KOPT-K1 (cell line): ENCODE results near the gene EZH1.

Experiments
- H3K27ac ChIP-seq: fragments of 200-600 bp; sonication (generic); 2 replicates; pipeline ENCODE4 v1.5.1; 2016; ENCODE audit warnings: antibody characterized with exemption, mild to moderate bottlenecking, low read depth, low read length; ENCODE audit not compliant: poor library complexity, severe bottlenecking
- H3K36me3 ChIP-seq: fragments of 200-600 bp; sonication (generic); 2 replicates; pipeline ENCODE4 v1.5.1; 2017; ENCODE audit warnings: antibody characterized with exemption, mild to moderate bottlenecking, low read length, moderate library complexity; ENCODE audit not compliant: insufficient read depth
- H3K9me3 ChIP-seq: fragments of 200-600 bp; sonication (generic); 2 replicates; pipeline ENCODE4 v1.5.1; 2017; ENCODE audit warnings: antibody characterized with exemption, low read length, mild to moderate bottlenecking; ENCODE audit not compliant: insufficient read depth, poor library complexity, severe bottlenecking

EZH1 gene

GRCh38 chr17:42704837-42705494, 39.9 kb downstream of the EZH1 start:
- no peaks in the 10 kb centered on the region for H3K9me3 ChIP-seq
- H3K27ac ChIP-seq, result no peak overlapping the region
- peaks cover 91% of the 10 kb centered on the region for H3K36me3 ChIP-seq

GRCh38 chr17:42704490-42704836, 40.4 kb downstream of the EZH1 start:
- no peak overlapping the region for H3K27ac ChIP-seq
- H3K9me3 ChIP-seq, result no peaks in the 10 kb centered on the region
- peaks cover 86% of the 10 kb centered on the region for H3K36me3 ChIP-seq

DNA sequence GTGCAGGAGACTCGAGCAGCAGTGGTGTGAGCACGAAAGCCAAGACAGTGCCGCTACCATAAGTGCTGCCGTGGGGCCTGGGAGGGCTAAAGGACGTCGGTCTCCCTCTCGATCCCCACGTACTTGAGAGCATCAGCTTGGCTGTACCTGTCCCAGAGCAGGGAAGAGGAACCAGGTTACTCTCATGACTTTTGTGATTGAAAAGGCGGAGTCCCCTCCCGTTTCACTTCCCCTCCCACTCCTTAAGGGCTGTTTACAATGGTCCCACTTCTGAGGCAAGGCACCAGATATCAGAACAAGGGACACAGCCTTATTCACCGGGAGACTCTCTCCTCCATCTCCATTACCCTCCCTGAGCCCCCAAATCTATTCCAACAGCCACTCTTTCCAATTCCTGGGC, 42.4 kb downstream of the EZH1 start:
- H3K27ac ChIP-seq, result no peak overlapping the region
- H3K36me3 ChIP-seq, result peaks cover 65% of the 10 kb centered on the region
- no peaks in the 10 kb centered on the region for H3K9me3 ChIP-seq

DNA sequence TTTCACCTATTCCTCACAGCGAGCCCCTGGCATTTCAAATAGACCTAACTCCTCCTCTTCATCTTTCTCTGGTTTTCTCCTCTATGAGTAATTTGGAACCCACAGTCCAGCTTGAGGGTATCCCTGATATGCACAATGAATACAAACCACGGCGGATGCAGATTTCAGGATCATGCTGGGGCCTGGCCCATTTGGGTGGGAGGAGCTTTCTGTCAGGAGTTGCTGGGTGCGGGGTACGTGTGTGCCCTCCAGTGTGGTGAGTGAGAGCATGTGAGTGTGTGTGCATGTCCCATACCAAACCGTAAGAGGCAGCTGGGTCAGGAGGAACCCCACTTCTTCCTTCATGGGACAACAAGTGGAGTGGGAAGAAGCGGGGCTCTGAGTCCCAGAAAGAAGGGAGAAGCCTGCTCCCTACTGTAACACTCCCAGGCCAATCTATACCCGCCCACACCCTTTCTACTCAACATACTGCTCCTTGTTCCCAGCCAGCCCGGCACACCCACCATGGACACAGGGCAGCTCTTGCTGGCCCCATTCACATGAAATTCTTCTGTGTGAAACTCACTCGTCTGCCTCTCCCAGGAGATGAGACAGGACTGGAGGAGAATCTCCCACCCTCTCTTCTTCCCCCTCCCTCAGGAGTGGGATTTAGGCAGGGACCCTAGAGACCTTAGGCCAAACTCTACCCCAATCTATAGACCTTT, 44.1 kb downstream of the EZH1 start:
- Histone ChIP-seq H3K36me3 (peaks cover 55% of the 10 kb centered on the region), H3K9me3 (no peaks in the 10 kb centered on the region), H3K27ac (no peak overlapping the region)

GRCh38 chr17:42699415-42699740, 45.5 kb downstream of the EZH1 start:
- no peak overlapping the region for H3K27ac ChIP-seq
- peaks cover 41% of the 10 kb centered on the region for H3K36me3 ChIP-seq
- H3K9me3 ChIP-seq, result no peaks in the 10 kb centered on the region

DNA sequence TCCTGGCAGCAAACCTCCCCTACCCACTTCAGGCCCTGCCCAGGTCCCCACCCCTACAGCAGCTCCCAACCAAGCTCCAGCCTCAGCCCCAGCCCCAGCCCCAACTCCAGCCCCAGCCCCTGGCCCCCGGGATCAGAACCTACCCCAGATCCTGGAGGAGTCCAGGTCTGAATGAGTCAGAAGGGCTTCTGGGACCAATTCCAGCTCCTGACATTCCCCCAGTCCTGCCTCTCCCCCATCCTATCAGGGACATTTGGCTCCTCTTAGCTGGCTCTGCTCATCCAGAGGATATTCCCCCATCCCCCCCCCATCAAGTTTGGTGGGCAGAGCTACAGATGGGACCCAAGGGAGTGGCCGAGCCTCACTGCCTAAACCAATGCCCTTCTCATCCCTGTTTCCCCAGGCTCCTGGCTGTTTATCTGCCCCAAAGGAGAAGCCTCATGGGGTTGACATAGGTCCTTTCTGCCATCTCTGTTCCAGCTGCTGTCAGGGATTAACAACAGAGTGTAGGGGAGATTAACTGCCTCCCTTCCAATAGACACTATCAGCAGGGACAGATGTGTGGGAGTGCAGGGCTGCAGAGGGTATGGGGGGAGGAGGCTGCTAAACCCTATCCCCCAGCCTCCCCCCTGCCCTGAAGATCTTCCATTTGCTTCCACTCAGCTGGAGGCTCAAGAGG, 46.0 kb downstream of the EZH1 start:
- peaks cover 36% of the 10 kb centered on the region for H3K36me3 ChIP-seq
- no peak overlapping the region for H3K27ac ChIP-seq
- no peaks in the 10 kb centered on the region for H3K9me3 ChIP-seq

DNA sequence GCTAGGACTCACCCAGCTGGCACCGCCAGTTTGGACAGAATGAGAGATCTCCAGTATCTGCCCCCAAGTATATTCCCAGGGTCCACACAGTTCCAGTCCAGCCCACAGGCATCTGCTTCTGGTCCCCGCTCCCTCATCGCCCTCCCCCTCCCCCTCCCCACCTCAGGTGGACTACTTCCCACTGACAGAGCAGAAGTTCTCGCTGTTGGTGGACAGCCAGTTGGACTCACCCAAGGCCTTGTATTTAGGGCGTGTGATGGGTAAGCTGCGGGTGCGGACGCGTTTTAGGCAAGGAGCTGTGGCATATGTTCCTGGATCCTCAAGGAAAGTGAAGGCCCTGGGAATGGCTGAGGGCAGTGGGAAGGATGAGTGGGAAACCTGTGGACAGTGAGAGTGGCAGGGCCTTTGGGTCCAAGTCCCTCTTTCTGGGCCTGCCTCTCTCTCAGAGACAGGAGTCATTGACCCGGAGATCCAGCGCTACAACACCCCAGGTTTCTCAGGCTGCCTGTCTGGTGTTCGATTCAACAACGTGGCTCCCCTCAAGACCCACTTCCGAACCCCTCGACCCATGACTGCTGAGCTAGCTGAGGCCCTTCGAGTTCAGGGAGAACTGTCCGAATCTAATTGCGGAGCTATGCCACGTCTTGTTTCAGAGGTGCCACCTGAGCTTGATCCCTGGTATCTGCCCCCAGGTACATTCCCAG, 47.6 kb downstream of the EZH1 start:
- H3K27ac ChIP-seq, result no peak overlapping the region
- peaks cover 22% of the 10 kb centered on the region for H3K36me3 ChIP-seq
- no peaks in the 10 kb centered on the region for H3K9me3 ChIP-seq

- H3K27ac ChIP-seq, result no peak overlapping the region
- no peaks in the 10 kb centered on the region for H3K9me3 ChIP-seq
- peaks cover 4% of the 10 kb centered on the region; the same call in 1 of the 2 replicates for H3K36me3 ChIP-seq
Measured at GRCh38 chr17:42695500-42695899, 49.3 kb downstream of the EZH1 start.

GRCh38 chr17:42694524-42694923, 50.3 kb downstream of the EZH1 start:
- Histone ChIP-seq H3K36me3 (no peaks in the 10 kb centered on the region), H3K9me3 (no peaks in the 10 kb centered on the region), H3K27ac (no peak overlapping the region)

DNA sequence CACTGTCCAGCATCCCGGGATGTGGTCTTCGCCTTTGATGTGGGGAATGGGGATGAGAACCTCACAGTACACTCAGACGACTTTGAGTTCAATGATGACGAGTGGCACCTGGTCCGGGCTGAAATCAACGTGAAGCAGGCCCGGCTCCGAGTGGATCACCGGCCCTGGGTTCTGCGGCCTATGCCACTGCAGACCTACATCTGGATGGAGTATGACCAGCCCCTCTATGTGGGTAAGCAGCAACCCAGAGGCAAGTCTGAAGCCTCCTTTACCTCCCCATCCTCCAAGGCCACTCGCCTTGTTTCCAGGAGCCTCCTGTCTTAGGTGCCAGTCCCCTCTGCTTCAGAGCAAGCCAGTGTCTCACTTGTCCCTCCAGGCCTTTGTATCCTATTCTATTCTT, 52.4 kb downstream of the EZH1 start:
- Histone ChIP-seq H3K9me3 (no peaks in the 10 kb centered on the region), H3K27ac (no peak overlapping the region), H3K36me3 (no peaks in the 10 kb centered on the region)

DNA sequence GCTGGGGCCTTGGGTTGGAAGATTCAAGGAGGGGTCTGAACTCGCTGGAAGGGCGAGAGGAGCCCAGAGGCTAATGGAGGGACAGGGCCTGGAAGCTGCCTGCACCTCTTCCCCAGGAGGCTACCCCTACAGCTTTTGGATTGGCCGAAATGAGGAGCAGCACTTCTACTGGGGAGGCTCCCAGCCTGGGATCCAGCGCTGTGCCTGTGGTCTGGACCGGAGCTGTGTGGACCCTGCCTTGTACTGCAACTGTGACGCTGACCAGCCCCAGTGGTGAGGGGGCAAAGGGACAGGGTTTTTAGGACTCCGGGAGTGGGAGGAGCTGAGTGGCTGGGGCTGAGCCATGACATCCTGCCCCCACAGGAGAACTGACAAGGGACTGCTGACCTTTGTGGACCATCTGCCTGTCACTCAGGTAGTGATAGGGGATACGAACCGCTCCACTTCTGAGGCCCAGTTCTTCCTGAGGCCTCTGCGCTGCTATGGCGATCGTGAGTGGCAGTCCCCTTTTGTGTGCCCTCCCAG, 53.8 kb downstream of the EZH1 start:
- H3K9me3 ChIP-seq, result no peaks in the 10 kb centered on the region
- no peaks in the 10 kb centered on the region for H3K36me3 ChIP-seq
- no peak overlapping the region for H3K27ac ChIP-seq

DNA sequence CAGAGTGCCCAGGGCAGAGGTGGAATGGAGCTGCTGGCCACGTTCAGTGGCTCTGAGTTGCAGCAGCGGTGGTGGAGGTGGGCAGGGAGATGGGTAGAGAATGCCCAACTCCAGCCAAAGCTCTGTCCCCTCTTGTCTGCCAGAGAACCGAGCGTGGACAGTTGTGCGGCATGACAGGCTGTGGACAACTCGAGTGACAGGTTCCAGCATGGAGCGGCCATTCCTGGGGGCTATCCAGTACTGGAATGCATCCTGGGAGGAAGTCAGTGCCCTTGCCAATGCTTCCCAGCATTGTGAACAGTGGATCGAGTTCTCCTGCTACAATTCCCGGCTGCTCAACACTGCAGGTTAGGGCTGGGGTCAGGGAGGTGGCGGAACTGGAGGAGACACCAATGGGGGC, 54.2 kb downstream of the EZH1 start:
- no peak overlapping the region for H3K27ac ChIP-seq
- H3K9me3 ChIP-seq, result no peaks in the 10 kb centered on the region
- no peaks in the 10 kb centered on the region for H3K36me3 ChIP-seq

- Histone ChIP-seq H3K27ac (no peak overlapping the region), H3K36me3 (no peaks in the 10 kb centered on the region), H3K9me3 (no peaks in the 10 kb centered on the region)
Measured at GRCh38 chr17:42687707-42688320, 57.0 kb downstream of the EZH1 start.

GRCh38 chr17:42686520-42687128, 58.2 kb downstream of the EZH1 start:
- H3K9me3 ChIP-seq, result no peaks in the 10 kb centered on the region
- H3K27ac ChIP-seq, result no peak overlapping the region
- no peaks in the 10 kb centered on the region for H3K36me3 ChIP-seq
